GF-D8 (cell line): ENCODE results near the gene CAPN12.
"Not testable (repeated sequence)": the region's sequence is repeated elsewhere in the genome, so short reads cannot be mapped to it uniquely, and the experiment has no call there.

Source experiments
- DNase-seq: peaks from one replicate; lab custom pipeline; 2025; lab: John Stamatoyannopoulos, UW

The CAPN12 gene

GRCh38 chr19:38744298-38744681 is at the start of gene CAPN12:
Gene CAPN12, minus strand, starts transcription at chr19:38744474. Its CDS starts 309 bp downstream, at chr19:38744165.
- no peak for DNase-seq

DNA sequence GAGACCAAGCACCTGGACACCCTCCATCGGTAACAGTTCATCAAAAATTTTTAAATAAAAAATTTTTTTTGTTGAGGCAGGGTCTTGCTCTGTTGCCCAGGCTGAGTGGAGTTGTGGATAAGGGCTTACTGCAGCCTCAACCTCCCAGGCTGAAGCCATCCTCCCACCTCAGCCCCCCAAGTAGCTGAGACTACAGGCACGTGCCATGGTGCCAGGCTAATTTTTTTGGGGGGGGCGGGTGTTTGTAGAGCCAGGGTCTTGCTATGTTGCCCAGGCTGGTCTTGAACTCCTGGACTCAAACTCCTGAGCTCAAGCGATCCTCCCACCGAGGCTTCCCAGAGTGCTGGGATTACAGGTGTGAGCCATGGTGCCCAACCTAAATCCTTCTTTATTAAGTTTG is 49.4 kb upstream of the CAPN12 start:
- DNase-seq: no peak

DNA sequence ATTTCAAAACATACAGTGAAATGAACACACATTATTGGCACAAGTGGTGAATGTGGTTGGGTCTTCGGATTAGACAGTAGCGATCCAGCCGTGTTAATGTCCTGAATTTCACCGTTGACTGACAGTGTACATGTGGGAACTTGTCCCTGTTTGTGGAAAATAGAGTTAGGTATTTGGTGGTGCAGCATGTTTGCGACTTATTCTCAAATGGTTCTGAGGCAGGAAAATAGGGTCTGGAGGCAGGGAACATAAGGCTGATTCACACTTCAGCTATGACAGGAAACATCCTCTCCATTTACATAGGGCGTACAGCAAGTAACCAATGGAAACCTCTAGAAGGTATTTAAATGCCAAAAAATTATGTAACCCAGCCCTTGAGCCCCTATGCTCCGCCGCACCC is 48.9 kb upstream of the CAPN12 start:
- no peak for DNase-seq

GRCh38 chr19:38792250-38793111 is 48.2 kb upstream of the CAPN12 start:
- DNase-seq: no peak

- not testable (repeated sequence) for DNase-seq
Observed at GRCh38 chr19:38791451-38792064, 47.3 kb upstream of the CAPN12 start.

DNA sequence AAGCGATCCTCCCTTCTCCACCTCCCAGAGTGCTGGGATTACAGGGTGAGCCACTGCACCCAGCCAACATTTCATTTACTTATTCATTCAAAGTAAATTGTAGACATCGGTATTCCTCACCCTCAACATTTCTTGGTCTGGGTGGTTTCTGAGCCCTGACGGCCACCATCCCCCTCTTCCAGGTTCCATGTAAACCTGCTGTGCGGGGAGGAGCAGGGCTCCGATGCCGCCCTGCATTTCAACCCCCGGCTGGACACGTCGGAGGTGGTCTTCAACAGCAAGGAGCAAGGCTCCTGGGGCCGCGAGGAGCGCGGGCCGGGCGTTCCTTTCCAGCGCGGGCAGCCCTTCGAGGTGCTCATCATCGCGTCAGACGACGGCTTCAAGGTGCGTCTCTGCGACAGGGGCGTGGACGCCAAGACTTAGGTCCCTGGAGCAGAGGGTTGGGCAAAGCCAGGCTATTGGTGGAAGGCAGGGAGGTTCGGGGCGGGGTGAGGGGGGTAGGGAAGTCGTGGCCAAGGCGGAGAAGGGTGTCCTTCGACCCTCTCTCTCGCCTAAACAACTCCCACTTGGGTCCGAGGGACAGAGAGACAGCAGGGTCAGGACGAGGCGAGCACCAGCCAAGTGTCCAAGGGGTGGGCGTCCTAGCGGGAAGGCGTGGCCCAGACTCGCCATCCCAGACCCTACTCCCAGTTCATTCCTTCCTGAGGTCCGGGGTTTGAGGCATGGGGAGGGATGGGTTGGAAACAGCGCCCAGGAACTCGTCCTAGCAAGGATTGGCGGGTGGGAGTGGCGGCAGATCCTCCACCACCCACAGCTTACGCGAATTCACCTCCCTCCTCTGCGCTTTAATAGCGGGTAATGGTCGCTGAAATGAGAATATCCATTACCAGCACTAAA is 46.5 kb upstream of the CAPN12 start:
- not testable (repeated sequence) for DNase-seq

DNA sequence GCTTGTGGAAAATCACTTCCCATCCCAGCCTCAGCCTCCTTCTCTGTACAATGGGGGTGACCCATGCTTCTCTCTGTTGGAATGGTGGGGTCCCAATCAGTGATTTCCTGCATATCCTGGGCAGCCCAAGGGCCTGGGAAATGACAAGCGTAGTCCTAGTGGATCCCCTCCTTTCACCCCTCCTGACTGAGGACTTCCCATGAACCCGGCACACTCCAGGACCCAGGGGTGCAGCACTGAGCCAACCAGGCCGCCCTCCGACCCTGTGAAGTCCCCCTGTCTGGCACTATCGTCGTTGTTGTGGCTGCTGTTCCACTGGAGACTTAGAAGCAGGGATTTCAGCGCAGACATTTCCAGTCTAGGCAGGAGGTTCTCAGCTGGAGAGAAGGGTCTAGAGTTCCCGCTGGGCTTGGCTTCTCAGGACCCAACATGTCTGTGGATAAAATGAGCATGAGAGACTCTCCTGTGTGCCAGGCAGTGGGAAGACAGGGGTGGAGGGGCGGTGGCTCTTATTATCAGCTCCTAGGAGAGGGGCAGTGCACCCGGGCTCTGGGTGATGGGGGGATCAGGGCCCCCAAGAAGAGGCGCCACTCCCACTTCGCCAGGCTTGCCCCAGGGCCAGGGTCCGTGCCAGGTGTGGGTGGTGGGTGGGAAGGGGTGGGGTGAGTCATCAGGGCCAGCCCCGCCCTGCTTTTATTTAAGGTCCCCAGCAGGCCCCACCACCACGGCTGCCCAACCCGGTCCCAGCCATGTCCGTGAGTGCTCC is 44.4 kb upstream of the CAPN12 start, which contains the start of gene LGALS7B:
LGALS7B (plus strand) TSS at position 723 of the 766 bp plus-strand sequence; CDS start at position 750, 27 bp downstream.
- DNase-seq: no peak

- no peak for DNase-seq
Observed at GRCh38 chr19:38786572-38787265, 42.4 kb upstream of the CAPN12 start.

DNA sequence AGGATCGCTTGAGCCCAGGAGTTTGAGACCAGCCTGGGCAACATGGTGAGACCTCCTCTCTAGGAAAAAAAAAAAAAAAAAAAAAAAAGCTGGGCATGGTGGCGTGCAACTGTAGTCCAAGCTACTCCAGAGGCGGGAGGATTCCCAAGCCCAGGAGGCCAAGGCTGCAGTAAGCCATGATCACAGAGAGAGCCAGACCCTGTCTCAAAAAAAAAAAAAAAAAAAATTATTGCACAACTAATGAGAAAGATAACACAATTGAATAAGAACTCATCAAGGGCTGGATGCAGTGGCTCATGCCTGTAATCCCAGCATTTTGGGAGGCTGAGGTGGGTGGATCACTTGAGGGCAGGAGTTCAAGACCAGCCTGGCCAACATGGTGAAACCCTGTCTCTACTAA is 41.8 kb upstream of the CAPN12 start:
- DNase-seq: not testable (repeated sequence)

DNA sequence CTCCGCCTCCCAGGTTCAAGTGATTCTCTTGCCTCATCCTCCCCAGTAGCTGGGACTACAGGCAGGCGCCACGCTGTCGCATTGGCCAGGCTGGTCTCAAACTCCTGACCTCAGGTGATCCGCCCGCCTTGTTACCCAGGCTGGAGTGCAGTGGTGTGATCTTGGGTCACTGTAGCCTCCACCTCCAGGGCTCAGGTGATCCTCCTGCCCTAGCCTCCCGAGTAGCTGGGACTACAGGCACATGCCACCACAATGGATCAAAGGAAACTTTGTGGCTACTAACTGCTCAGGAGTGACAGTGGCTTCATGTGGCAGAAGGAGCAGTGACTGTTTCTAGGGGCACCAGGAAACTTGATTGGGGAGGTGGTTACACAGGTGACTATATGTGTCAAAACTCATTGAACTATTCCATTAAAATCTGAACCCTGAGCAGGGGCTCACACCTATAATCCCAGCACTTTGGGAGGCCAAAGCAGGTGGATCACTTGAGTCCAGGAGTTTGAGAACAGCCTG is 41.0 kb upstream of the CAPN12 start:
- no peak for DNase-seq

- DNase-seq: no peak
Observed at GRCh38 chr19:38784224-38784623, 40.0 kb upstream of the CAPN12 start.

- DNase-seq: not testable (repeated sequence)
Observed at GRCh38 chr19:38782212-38782611, 37.9 kb upstream of the CAPN12 start.

DNA sequence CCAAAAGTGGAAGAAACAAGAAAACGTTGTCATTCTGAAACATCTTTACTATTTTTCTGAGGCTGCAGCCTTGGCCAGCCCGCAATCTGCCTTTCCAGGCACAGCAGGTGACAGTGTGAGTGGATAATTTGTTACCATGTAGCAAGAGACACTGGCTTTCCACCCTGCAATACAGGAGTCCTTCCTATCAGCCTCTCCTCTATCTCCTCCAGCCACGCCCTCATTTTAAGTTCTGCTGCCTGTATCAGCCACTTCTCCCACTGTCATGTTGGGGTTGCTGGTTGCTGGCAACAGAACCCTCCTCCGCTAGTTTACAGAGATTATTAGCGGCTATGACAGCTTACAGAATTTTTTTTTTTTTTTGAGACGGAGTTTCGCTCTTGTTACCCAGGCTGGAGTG is 36.8 kb upstream of the CAPN12 start:
- no peak for DNase-seq

DNA sequence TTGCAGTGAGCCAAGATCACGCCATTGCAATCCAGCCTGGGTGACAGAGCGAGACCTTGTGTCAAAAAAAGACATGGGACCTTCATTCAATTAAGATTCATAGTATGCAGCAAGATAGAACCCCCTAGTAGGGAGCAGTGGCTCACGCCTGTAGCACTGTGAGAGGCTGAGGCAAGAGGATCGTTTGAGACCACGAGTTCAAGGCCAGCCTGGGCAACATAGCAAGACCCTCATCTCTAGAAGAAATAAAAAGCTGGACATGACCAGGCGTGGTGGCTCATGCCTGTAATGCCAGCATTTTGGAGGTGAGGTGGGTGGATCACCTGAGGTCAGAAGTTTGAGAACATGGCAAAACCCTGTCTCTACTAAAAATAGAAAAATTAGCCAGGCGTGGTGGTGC is 36.2 kb upstream of the CAPN12 start:
- DNase-seq: no peak

DNA sequence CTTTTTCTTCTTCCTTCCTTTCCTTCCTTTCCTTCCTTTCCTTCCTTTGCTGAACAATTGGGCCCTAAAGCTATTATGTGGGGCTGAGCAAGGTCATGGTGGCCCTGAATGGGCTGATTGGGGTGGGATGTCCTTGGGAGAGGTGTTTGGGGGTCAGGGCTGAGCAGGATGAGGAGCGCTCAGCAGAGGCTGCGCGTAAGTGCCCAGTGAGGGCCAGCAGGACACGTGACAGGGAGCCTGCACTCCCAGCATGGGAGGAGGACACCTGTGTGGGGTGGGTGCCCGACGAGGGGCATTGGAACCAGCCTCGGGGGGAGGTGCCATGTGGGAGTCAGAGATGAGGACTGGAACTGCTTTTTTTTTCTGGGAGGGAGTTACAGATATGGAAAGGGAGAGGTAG is 34.5 kb upstream of the CAPN12 start:
- DNase-seq: no peak

GRCh38 chr19:38774181-38774950 is 30.1 kb upstream of the CAPN12 start:
- DNase-seq: no peak

DNA sequence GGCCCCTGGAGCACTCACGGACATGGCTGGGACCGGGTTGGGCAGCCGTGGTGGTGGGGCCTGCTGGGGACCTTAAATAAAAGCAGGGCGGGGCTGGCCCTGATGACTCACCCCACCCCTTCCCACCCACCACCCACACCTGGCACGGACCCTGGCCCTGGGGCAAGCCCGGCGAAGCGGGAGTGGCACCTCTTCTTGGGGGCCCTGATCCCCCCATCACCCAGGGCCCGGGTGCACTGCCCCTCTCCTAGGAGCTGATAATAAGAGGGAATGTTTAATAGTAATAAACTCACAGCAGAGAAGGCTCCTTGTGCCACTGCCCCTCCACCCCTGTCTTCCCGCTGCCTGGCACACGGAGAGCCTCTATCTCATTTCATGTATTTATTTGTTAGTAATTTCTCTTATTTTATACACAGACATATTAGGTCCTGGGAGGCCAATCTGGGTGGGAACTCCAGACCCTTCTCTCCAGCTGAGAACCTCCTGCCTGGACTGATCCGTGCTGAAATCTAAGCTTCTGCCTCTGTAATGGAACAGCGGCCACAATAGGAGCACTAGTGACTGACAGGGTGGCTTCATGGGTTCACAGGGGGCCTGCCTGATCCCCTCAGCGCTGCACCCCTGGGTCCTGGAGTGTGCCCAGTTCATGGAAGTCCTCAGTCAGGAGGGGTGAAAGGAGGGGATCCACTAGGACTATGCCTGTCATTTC is 29.3 kb upstream of the CAPN12 start, which contains the start of gene LGALS7:
LGALS7 (minus strand) TSS at position 49 of the 709 bp plus-strand sequence; CDS start at position 24, 25 bp downstream.
- no peak for DNase-seq

- DNase-seq: not testable (repeated sequence)
Observed at GRCh38 chr19:38771569-38771968, 27.3 kb upstream of the CAPN12 start.

DNA sequence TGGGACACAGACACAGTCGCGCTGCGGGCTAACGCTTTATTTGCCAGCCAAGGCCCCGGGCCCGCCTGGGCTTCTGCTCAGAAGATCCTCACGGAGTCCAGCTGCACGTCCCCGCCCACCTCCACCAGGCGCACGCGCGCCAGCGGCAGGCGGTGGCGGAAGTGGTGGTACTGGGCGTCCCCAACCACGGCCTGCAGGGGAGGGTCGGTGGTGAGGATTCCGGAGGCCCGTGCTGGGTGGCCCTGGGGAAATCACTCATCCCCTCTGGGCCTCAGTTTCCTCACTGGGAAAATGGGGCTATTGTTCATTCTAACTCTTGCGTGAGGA is 26.6 kb upstream of the CAPN12 start:
- not testable (repeated sequence) for DNase-seq
